ENCODE data around the gene NUMBL.
"Not testable (repeated sequence)": the region's sequence is repeated elsewhere in the genome, so short reads cannot be mapped to it uniquely, and the experiment has no call there.

NUMBL gene

GRCh38 chr19:40733149-40733548, 42.7 kb upstream of the NUMBL start:
- Histone ChIP-seq H3K36me3 (peaks cover 63% of the 10 kb centered on the region), H3K27me3 (ENCODE audit: insufficient read depth, low read depth, severe bottlenecking) (no peaks in the 10 kb centered on the region), H3K4me3 (ENCODE audit: low read depth, low read length) (no peak overlapping the region), H3K9me3 (ENCODE audit: severe bottlenecking) (no peaks in the 10 kb centered on the region), H3K27ac (no peak overlapping the region)
- TF ChIP-seq, protein P1, sequence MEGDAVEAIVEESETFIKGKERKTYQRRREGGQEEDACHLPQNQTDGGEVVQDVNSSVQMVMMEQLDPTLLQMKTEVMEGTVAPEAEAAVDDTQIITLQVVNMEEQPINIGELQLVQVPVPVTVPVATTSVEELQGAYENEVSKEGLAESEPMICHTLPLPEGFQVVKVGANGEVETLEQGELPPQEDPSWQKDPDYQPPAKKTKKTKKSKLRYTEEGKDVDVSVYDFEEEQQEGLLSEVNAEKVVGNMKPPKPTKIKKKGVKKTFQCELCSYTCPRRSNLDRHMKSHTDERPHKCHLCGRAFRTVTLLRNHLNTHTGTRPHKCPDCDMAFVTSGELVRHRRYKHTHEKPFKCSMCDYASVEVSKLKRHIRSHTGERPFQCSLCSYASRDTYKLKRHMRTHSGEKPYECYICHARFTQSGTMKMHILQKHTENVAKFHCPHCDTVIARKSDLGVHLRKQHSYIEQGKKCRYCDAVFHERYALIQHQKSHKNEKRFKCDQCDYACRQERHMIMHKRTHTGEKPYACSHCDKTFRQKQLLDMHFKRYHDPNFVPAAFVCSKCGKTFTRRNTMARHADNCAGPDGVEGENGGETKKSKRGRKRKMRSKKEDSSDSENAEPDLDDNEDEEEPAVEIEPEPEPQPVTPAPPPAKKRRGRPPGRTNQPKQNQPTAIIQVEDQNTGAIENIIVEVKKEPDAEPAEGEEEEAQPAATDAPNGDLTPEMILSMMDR (IDR thresholded peaks at IDR 0.05; ENCODE audit: low read depth, low read length) = no peak
- no peak for DNase-seq

GRCh38 chr19:40732304-40732703, 41.9 kb upstream of the NUMBL start:
- not testable (repeated sequence) for H3K4me3 ChIP-seq (ENCODE audit: low read depth, low read length); H3K27me3 ChIP-seq (ENCODE audit: insufficient read depth, low read depth, severe bottlenecking); H3K27ac ChIP-seq; DNase-seq; H3K9me3 ChIP-seq (ENCODE audit: severe bottlenecking)
- H3K36me3 ChIP-seq = peaks cover 66% of the 10 kb centered on the region

GRCh38 chr19:40730065-40730464, 39.6 kb upstream of the NUMBL start:
- not testable (repeated sequence) for DNase-seq; H3K27me3 ChIP-seq (ENCODE audit: insufficient read depth, low read depth, severe bottlenecking)
- peaks cover 55% of the 10 kb centered on the region for H3K36me3 ChIP-seq

DNA sequence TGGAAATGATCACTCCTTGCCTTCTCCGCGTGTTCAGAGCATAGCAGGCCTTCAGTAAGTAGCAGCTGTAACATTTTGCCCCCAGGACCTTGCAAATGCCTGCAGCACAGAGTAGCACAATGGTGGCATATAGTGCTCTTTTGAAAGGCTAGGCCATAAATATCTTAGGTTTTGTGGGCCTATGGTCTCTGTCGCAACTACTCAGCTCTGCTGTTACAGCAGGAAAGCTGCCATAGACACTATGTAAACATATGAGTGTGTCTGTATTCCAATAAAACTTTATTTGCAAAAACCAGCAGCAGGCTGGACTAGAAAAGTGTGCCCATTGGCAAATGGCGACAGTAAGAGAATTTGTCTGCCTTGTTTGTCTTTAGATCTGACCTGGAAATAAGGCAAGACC, 35.8 kb upstream of the NUMBL start:
- Histone ChIP-seq H3K27me3 (ENCODE audit: insufficient read depth, low read depth, severe bottlenecking) (no peaks in the 10 kb centered on the region), H3K36me3 (peaks cover 51% of the 10 kb centered on the region), H3K27ac (peak overlapping the region; percentile 85), H3K9me3 (ENCODE audit: severe bottlenecking) (peaks cover 6% of the 10 kb centered on the region), H3K4me3 (ENCODE audit: low read depth, low read length) (0 out of 2 replicates have a peak overlapping the region, but pooled peaks have one; percentile 1)
- no peak for DNase-seq
- TF ChIP-seq, protein P1 (IDR thresholded peaks at IDR 0.05; ENCODE audit: low read depth, low read length) = no peak

More at GRCh38 chr19:40730065-40730464, 39.6 kb upstream of the NUMBL start:
- H3K27ac ChIP-seq = peak overlapping the region; percentile 11; the same call in 1 of the 2 replicates
- H3K9me3 ChIP-seq (ENCODE audit: severe bottlenecking); H3K4me3 ChIP-seq (ENCODE audit: low read depth, low read length): not testable (repeated sequence)

- DNase-seq = no peak
- H3K4me3 ChIP-seq (ENCODE audit: low read depth, low read length) = no peak overlapping the region
- H3K9me3 ChIP-seq (ENCODE audit: severe bottlenecking) = peaks cover 6% of the 10 kb centered on the region
- TF ChIP-seq, protein P1 (IDR thresholded peaks at IDR 0.05; ENCODE audit: low read depth, low read length) = no peak
- H3K36me3 ChIP-seq = peaks cover 37% of the 10 kb centered on the region
- H3K27ac ChIP-seq = peak overlapping the region; percentile 85
- H3K27me3 ChIP-seq (ENCODE audit: insufficient read depth, low read depth, severe bottlenecking) = no peaks in the 10 kb centered on the region
Measured at GRCh38 chr19:40724855-40725254, 34.4 kb upstream of the NUMBL start.

- Histone ChIP-seq H3K27me3 (ENCODE audit: insufficient read depth, low read depth, severe bottlenecking) (no peaks in the 10 kb centered on the region), H3K36me3 (peaks cover 35% of the 10 kb centered on the region), H3K9me3 (ENCODE audit: severe bottlenecking) (peaks cover 6% of the 10 kb centered on the region), H3K4me3 (ENCODE audit: low read depth, low read length) (no peak overlapping the region), H3K27ac (no peak overlapping the region; the same call in 1 of the 2 replicates)
- TF ChIP-seq, protein P1 (IDR thresholded peaks at IDR 0.05; ENCODE audit: low read depth, low read length) = no peak
- no peak for DNase-seq
Measured at GRCh38 chr19:40724315-40724714, 33.9 kb upstream of the NUMBL start.

DNA sequence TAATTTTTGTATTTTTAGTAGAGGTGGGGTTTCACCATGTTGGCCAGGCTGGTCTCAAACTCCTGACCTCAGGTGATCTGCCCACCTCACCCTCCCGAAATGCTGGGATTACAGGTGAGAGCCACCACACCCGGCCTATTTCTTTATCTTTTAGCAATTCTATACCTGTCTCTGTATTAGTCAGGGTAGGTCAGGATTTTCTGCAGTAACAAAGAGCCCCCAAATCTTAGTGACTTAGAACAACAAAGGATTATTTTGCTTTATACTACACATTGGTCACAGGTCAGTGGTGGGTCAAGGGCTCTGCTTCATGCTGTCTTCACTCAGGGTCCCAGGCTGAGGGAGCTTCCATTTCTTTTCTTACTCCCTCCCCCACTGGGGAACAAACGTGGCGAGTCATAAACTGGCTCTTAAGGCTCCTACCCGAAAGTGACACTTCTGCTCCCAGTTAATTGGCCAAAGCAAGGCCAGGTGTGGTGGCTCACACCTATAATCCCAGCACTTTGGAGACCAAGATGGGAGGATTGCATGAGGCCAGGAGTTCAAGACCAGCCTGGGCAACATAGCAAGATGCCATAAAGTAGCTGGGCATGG, 33.3 kb upstream of the NUMBL start:
- H3K27ac ChIP-seq = no peak overlapping the region
- peaks cover 31% of the 10 kb centered on the region for H3K36me3 ChIP-seq
- peaks cover 6% of the 10 kb centered on the region for H3K9me3 ChIP-seq (ENCODE audit: severe bottlenecking)
- no peaks in the 10 kb centered on the region for H3K27me3 ChIP-seq (ENCODE audit: insufficient read depth, low read depth, severe bottlenecking)
- H3K4me3 ChIP-seq (ENCODE audit: low read depth, low read length) = no peak overlapping the region
- no peak for DNase-seq
- TF ChIP-seq, protein P1 (IDR thresholded peaks at IDR 0.05; ENCODE audit: low read depth, low read length) = no peak
